Measurements from ENCODE around the gene PIAS1. TPM values are rescaled to one million over a fixed set of nuclear protein-coding genes. Genes with fewer than 3 reads are reported as not detected.

PIAS1 gene
- total and polyA plus RNA-seq, 11 donors: 6.2 to 37.8 (median 29.4) TPM

GRCh38 chr15:68042855-68043222, 11.3 kb upstream of the PIAS1 start:
- Histone ChIP-seq H3K4me3 (no peak overlapping the region), H3K9me3 (peaks cover 0 to 9% (median 0%) of the 10 kb centered on the region in 12 donors), H3K27me3 (no peaks in the 10 kb centered on the region), H3K27ac (no peak overlapping the region), H3K4me1 (no peaks in the 10 kb centered on the region), H3K36me3 (no peaks in the 10 kb centered on the region)
- ATAC-seq: no peak
- TF ChIP-seq POLR2A (IDR thresholded peaks at IDR 0.05) (no peak), CTCF (IDR thresholded peaks at IDR 0.05) (no peak)
- no peak for DNase-seq
- intact Hi-C loops (cut with DNase I): loop anchor here in 1 of 10 donors (10.0 kb wide), 1 partner anchor 178 kb away; no protein-coding TSS in a partner anchor
- 94 to 97% (median 97%) methylated on average over 3 of the region's 3 CpGs for WGBS, 4 donors

- peak in 2 of 4 donors; percentile 52 to 55 for ATAC-seq
Observed at GRCh38 chr15:68045289-68046265, 8.5 kb upstream of the PIAS1 start.

GRCh38 chr15:68047826-68048225, 6.3 kb upstream of the PIAS1 start:
- no peaks in the 10 kb centered on the region for H3K9me3 ChIP-seq
- DNase-seq: no peak
- H3K36me3 ChIP-seq: no peaks in the 10 kb centered on the region
- H3K4me1 ChIP-seq: no peaks in the 10 kb centered on the region
- TF ChIP-seq CTCF (IDR thresholded peaks at IDR 0.05) (no peak), POLR2A (IDR thresholded peaks at IDR 0.05) (no peak)
- 93 to 95% (median 94%) methylated on average over 3 of the region's 3 CpGs for WGBS, 4 donors
- H3K4me3 ChIP-seq: no peak overlapping the region
- H3K27me3 ChIP-seq: no peaks in the 10 kb centered on the region
- ATAC-seq: no peak
- H3K27ac ChIP-seq: no peak overlapping the region
- intact Hi-C loops (cut with DNase I): loop anchor here in 2 of 10 donors (5.0 to 10.0 kb wide), 2 partner anchors 76 to 183 kb away; no protein-coding TSS in a partner anchor

More at GRCh38 chr15:68045289-68046265, 8.5 kb upstream of the PIAS1 start:
- H3K36me3 ChIP-seq: no peaks in the 10 kb centered on the region
- intact Hi-C loops (cut with DNase I): loop anchor here in 2 of 10 donors (5.0 to 10.0 kb wide), 2 partner anchors 73 to 181 kb away; no protein-coding TSS in a partner anchor
- no peak overlapping the region for H3K27ac ChIP-seq
- H3K9me3 ChIP-seq: peaks cover 0 to under 1% (median 0%) of the 10 kb centered on the region in 12 donors
- H3K4me3 ChIP-seq: no peak overlapping the region
- peak in 1 of 5 donors; percentile 31 for DNase-seq
- H3K4me1 ChIP-seq: no peaks in the 10 kb centered on the region
- 82 to 89% (median 87%) methylated on average over 11 to 14 of the region's 14 CpGs for WGBS, 4 donors
- TF ChIP-seq CTCF (IDR thresholded peaks at IDR 0.05): no peak
- TF ChIP-seq POLR2A (IDR thresholded peaks at IDR 0.05): no peak
- H3K27me3 ChIP-seq: no peaks in the 10 kb centered on the region

DNA sequence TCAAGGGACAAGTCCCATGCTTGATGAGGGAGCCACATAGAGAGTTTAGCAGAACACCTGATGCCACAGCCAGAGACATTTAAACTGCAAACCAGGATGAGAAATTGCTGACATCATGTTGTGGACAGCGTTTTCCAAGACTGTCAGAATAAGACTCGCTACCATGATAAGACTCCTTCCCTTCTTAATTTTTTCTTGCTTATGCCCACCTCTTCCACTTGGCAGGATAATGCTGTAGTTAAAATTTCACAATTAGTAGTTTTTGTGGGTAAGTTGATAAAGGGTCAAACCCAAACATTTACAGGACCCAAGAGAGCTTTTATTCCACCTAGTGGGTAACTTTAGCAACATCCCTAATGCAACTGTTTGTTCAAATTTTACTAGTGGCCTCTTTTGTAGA, 3.0 kb upstream of the PIAS1 start:
- WGBS, 4 donors: 58 to 76% (median 70%) methylated on average over 2 of the region's 2 CpGs
- Histone ChIP-seq H3K9me3 (no peaks in the 10 kb centered on the region), H3K4me3 (no peak overlapping the region), H3K27ac (no peak overlapping the region), H3K27me3 (no peaks in the 10 kb centered on the region), H3K4me1 (peaks cover 0 to 14% (median 9%) of the 10 kb centered on the region in 12 donors), H3K36me3 (no peaks in the 10 kb centered on the region)
- intact Hi-C loops (cut with DNase I): loop anchor here in 8 of 10 donors (5.0 to 10.0 kb wide), 9 partner anchors 64 to 189 kb away; no protein-coding TSS in a partner anchor
- no peak for ATAC-seq
- no peak for DNase-seq
- TF ChIP-seq CTCF (IDR thresholded peaks at IDR 0.05): no peak
- TF ChIP-seq POLR2A (IDR thresholded peaks at IDR 0.05): no peak
